ENCODE measurements around the gene RUBCNL.

RUBCNL gene

GRCh38 chr13:46348961-46349360 lies 38.1 kb downstream of the RUBCNL start:
- Histone ChIP-seq H3K4me1 (ENCODE audit: insufficient read depth, low read length, severe bottlenecking) (no peaks in the 10 kb centered on the region), H3K9me3 (ENCODE audit: low read length) (no peaks in the 10 kb centered on the region), H2AFZ (ENCODE audit: low read length) (no peak overlapping the region), H4K20me1 (ENCODE audit: insufficient read depth, low read length) (no peaks in the 10 kb centered on the region), H3F3A (ENCODE audit: insufficient read depth, low read length) (no peaks in the 10 kb centered on the region; the same call in 1 of the 2 replicates), H3K4me3 (ENCODE audit: low read depth, low read length, poor library complexity, severe bottlenecking) (no peak overlapping the region), H3K9ac (ENCODE audit: low read length) (no peak overlapping the region), H3K27ac (ENCODE audit: low read depth, low read length, poor library complexity, severe bottlenecking) (no peak overlapping the region), H3K9me2 (ENCODE audit: low read depth, low read length) (no peaks in the 10 kb centered on the region), H3K36me3 (ENCODE audit: insufficient read depth, low read length) (peaks cover 100% of the 10 kb centered on the region), H3K79me2 (ENCODE audit: insufficient read depth, low read length) (no peaks in the 10 kb centered on the region), H3K27me3 (ENCODE audit: insufficient read depth, low read length) (no peaks in the 10 kb centered on the region), H3K4me2 (ENCODE audit: low read length) (no peak overlapping the region)
- no peak for TF ChIP-seq EZH2 (IDR thresholded peaks at IDR 0.05; ENCODE audit: borderline replicate concordance, low read length)
- no peak for TF ChIP-seq CTCF (IDR thresholded peaks at IDR 0.05; ENCODE audit: low read length)

DNA sequence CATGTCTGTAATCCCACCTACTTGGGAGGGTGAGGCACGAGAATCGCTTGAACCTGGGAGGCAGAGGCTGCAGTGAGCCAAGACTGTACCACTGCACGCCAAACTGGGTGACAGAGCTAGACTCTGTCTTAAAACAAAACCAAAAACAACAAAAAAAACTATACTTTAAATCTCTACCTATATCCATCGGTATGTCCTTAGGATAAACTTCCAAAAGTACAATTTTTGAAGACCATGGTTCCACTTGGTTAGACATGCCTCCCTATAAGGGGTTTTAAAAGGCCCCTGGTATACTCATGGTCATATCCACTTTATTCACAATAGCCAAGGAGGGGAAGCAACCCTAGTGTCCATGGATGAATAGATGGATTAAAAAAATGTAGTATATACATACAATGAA lies 39.8 kb downstream of the RUBCNL start:
- TF ChIP-seq EZH2 (IDR thresholded peaks at IDR 0.05; ENCODE audit: borderline replicate concordance, low read length) (no peak), CTCF (IDR thresholded peaks at IDR 0.05; ENCODE audit: low read length) (no peak)
- no peak overlapping the region for H3K9ac ChIP-seq (ENCODE audit: low read length)
- H3K4me3 ChIP-seq (ENCODE audit: low read depth, low read length, poor library complexity, severe bottlenecking): no peak overlapping the region
- no peaks in the 10 kb centered on the region for H4K20me1 ChIP-seq (ENCODE audit: insufficient read depth, low read length)
- H3K27me3 ChIP-seq (ENCODE audit: insufficient read depth, low read length): no peaks in the 10 kb centered on the region
- H3K4me1 ChIP-seq (ENCODE audit: insufficient read depth, low read length, severe bottlenecking): no peaks in the 10 kb centered on the region
- H2AFZ ChIP-seq (ENCODE audit: low read length): no peak overlapping the region
- H3K4me2 ChIP-seq (ENCODE audit: low read length): no peak overlapping the region
- no peak overlapping the region for H3K27ac ChIP-seq (ENCODE audit: low read depth, low read length, poor library complexity, severe bottlenecking)
- H3K9me2 ChIP-seq (ENCODE audit: low read depth, low read length): no peaks in the 10 kb centered on the region
- H3K36me3 ChIP-seq (ENCODE audit: insufficient read depth, low read length): peaks cover 100% of the 10 kb centered on the region
- H3K79me2 ChIP-seq (ENCODE audit: insufficient read depth, low read length): no peaks in the 10 kb centered on the region
- H3F3A ChIP-seq (ENCODE audit: insufficient read depth, low read length): no peaks in the 10 kb centered on the region; the same call in 1 of the 2 replicates
- no peaks in the 10 kb centered on the region for H3K9me3 ChIP-seq (ENCODE audit: low read length)

- Histone ChIP-seq H3F3A (ENCODE audit: insufficient read depth, low read length) (peaks cover 2% of the 10 kb centered on the region; the same call in 1 of the 2 replicates), H2AFZ (ENCODE audit: low read length) (no peak overlapping the region), H4K20me1 (ENCODE audit: insufficient read depth, low read length) (no peaks in the 10 kb centered on the region), H3K36me3 (ENCODE audit: insufficient read depth, low read length) (peaks cover 100% of the 10 kb centered on the region), H3K79me2 (ENCODE audit: insufficient read depth, low read length) (no peaks in the 10 kb centered on the region), H3K9ac (ENCODE audit: low read length) (no peak overlapping the region), H3K4me3 (ENCODE audit: low read depth, low read length, poor library complexity, severe bottlenecking) (no peak overlapping the region), H3K27me3 (ENCODE audit: insufficient read depth, low read length) (no peaks in the 10 kb centered on the region), H3K4me1 (ENCODE audit: insufficient read depth, low read length, severe bottlenecking) (peaks cover 7% of the 10 kb centered on the region), H3K9me3 (ENCODE audit: low read length) (no peaks in the 10 kb centered on the region), H3K27ac (ENCODE audit: low read depth, low read length, poor library complexity, severe bottlenecking) (no peak overlapping the region), H3K9me2 (ENCODE audit: low read depth, low read length) (no peaks in the 10 kb centered on the region), H3K4me2 (ENCODE audit: low read length) (no peak overlapping the region)
- TF ChIP-seq EZH2 (IDR thresholded peaks at IDR 0.05; ENCODE audit: borderline replicate concordance, low read length) (no peak), CTCF (IDR thresholded peaks at IDR 0.05; ENCODE audit: low read length) (no peak)
Measured at GRCh38 chr13:46345866-46346265, 41.2 kb downstream of the RUBCNL start.
